Breast epithelium (tissue), 3 donors: ENCODE data around the gene PDCL2.
"Not testable (repeated sequence)": the region's sequence is repeated elsewhere in the genome, so short reads cannot be mapped to it uniquely, and the experiment has no call there.

Experiments used
- POLR2A ChIP-seq: fragments of 450-650 bp; IDR thresholded peaks from one replicate; pipeline ENCODE4 v1.6.1; 2016; ENCODE audit warnings: antibody characterized with exemption, mild to moderate bottlenecking, moderate library complexity
- POLR2AphosphoS5 ChIP-seq, 3 donors: sonication (generic); formaldehyde crosslinking; IDR thresholded peaks; one replicate each; pipeline ENCODE4 v1.6.1; 2017; ENCODE audit warnings: antibody characterized with exemption in 3 of 3

DNA sequence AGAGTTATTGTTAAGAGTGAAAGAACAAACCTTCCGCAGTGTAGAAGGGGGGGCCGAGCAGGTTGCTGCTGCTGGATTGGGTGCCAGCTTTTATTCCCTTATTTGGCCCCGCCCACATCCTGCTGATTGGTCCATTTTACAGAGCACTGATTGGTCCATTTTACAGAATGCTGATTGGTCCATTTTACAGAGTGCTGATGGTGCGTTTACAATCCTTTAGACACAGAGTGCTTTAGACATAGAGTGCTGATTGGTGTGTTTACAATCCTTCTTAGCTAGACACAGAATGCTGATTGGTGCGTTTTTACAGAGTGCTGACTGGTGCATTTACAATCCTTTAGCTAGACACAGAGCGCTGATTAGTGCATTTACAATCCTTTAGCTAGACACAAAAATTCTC, 40.1 kb downstream of the PDCL2 start:
- not testable (repeated sequence) for TF ChIP-seq POLR2AphosphoS5 (IDR thresholded peaks at IDR 0.05); POLR2A
